HG02678 (cell line): ENCODE results near the gene SMAP2.
"Not testable (repeated sequence)": the region's sequence is repeated elsewhere in the genome, so short reads cannot be mapped to it uniquely, and the experiment has no call there.

Source experiments
- ATAC-seq: cut with Tn5 transposase; IDR thresholded peaks from one replicate; pipeline ENCODE4 v1.9.1; 2021; ENCODE audit warnings: mild to moderate bottlenecking, moderate library complexity; ENCODE audit not compliant: unreplicated experiment

Gene SMAP2

GRCh38 chr1:40371707-40372258 lies 1.7 kb upstream of the SMAP2 start:
- no peak for ATAC-seq

DNA sequence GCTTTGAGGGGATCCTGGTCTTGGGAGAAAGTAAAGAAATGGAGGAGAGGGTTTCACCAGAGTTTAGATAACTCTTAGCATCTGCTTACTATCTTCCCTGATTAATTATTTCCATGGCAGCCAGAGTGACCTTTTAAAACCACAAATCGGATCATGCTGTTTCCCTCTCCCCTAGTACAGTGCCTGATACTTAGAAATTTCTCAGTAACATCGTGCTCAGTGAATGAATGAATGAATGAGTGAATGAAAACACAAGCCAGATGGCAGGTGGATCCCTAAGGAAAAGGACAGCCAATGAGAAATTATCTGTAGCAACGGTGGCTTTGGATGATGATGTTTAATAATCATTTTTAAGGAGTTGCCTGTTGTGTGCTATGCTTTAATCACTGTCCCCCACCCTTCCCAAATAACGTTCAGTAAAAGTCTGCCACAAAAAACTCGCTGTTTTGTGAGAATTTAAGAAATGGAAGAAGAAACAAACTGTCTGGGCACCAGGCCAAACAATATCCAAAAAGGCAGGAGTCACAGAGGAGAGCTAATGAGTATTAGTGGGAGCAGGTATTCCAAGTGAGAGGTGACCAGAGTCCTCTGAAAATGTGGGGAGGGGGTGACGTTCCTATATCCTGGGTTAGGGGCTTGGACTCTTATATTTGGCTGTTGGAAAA lies 737 bp upstream of the SMAP2 start:
- no peak for ATAC-seq

- no peak for ATAC-seq
These were observed 4.0 kb downstream of the SMAP2 start for GRCh38 chr1:40377512-40377911.

DNA sequence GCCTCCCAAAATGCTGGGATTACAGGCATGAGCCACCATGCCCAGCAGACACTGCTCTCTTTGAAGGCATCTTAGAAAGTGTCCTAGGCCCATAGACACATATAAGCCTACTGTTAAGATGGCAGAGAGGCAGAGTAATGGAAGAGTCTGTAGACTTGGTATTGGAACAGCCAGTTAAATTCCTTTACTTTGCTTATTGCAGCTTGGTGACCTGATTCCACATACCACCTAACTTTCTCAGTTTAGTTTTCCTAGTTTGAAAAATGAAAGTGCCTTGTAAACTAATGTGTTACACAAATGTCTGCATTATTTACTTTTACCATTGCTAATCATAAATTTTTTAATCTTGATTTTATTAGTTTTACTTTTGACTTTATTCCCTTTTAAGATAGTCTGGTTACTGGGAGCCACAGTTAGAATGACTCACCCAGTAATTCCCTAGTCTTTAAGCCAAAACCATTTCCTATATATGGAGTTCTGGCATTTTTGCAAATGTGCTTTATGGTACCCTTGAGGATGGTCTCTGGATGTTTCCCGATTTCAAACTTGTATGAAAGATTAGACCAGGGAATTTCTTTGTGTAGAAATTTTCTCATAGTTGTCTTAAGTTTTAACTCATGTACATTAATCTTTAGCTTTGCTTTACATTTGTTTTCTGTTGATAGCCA lies 6.4 kb downstream of the SMAP2 start:
- ATAC-seq = no peak

DNA sequence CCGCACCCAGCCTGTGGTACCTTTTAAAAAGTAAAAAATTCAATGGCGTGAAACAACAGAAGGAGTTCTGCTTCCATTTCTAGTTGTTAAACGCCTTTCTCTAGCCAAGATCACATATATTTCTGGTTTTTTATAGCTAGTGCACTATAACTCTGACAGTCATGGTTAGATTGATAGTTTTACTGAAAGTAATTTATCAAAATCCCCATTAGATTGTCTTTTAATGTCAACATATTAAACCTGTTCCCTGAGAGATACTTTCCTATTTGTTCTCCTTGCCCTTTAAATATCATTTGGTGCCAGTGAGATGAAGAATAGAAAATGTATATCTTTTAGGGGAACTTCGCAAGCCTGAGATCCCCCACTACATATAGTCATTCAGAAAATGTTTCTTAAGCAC lies 7.3 kb downstream of the SMAP2 start:
- ATAC-seq = no peak

DNA sequence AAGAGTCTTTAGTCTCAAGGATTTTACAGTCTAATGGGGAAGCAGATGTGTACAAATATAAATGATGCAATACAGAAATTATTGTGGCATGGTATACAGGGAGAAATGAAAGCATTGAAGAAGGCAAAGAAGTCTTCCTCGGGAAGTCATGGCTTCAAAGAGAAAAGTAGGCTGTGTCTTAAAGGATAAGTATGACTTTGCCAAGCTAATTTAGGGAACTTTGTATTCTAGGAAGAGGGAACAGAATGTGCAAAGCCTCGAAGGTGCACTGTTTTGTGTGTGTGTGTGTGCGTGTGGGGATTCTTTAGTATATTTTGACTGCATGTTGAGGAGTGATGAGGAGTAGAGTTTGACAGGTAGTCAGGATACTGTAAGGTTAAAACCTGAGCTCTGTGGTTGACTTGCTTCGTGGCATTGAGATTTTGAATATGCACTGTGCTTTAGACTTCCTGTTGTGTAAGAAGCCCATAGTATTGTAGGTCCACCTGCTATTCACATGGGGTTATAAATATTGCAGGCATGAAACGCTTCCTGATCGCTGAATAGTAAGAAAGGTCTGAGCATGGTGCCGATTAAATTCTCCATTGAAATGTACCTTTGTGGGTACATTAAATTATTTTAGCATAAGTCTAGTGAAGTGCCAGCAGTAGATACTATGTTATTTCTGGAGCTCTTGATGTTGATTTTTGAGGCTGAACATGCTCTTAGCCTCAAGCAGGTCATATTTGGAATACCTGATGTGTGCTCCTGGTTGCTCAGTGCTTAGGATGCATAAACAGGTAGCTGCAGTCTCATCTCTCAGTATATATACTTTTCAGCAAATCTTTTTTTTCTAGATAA lies 8.0 kb downstream of the SMAP2 start:
- peak; percentile 39 for ATAC-seq

GRCh38 chr1:40382108-40382460 lies 8.6 kb downstream of the SMAP2 start:
- ATAC-seq = no peak

- ATAC-seq = no peak
These were observed 9.1 kb downstream of the SMAP2 start for GRCh38 chr1:40382601-40383000.

GRCh38 chr1:40383095-40383487 lies 9.6 kb downstream of the SMAP2 start:
- no peak for ATAC-seq

- ATAC-seq = no peak
These were observed 10.2 kb downstream of the SMAP2 start for GRCh38 chr1:40383488-40384412.

DNA sequence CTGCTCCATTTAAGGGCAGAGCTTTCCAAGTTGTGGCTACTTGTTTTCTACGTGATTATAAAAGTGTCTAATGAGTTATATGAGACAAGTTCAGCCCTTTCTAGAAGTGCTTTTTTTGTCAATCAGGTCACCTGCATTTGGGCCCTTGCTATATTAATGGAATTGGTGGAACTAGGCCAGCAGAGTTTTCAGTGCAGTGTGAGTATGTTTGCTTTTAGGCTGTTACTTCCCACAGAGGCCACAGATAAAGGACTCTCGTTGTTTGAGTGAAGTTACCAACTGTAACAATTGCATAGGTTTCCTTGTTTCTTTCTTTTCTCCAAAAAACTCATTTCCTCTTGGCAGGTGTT lies 10.9 kb downstream of the SMAP2 start:
- no peak for ATAC-seq

DNA sequence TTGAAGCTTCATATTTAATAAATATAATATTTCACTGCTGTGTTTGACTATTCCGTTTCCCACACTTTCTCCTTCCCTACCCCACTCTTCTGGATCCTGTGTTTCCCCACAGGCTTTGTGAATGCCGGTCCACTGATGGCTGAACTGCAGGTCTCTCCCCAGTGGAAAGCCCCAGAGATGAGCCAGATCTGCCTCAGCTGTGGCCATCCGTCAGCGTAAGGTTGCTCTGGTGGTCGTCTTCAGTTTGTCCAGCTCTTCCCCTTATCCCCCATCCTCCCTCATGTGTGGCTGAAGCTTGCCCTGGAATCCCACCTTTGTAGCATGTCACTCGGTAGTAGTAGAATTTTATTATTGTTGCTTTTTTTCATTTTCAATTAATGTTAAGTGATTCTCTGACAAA lies 11.4 kb downstream of the SMAP2 start:
- no peak for ATAC-seq

DNA sequence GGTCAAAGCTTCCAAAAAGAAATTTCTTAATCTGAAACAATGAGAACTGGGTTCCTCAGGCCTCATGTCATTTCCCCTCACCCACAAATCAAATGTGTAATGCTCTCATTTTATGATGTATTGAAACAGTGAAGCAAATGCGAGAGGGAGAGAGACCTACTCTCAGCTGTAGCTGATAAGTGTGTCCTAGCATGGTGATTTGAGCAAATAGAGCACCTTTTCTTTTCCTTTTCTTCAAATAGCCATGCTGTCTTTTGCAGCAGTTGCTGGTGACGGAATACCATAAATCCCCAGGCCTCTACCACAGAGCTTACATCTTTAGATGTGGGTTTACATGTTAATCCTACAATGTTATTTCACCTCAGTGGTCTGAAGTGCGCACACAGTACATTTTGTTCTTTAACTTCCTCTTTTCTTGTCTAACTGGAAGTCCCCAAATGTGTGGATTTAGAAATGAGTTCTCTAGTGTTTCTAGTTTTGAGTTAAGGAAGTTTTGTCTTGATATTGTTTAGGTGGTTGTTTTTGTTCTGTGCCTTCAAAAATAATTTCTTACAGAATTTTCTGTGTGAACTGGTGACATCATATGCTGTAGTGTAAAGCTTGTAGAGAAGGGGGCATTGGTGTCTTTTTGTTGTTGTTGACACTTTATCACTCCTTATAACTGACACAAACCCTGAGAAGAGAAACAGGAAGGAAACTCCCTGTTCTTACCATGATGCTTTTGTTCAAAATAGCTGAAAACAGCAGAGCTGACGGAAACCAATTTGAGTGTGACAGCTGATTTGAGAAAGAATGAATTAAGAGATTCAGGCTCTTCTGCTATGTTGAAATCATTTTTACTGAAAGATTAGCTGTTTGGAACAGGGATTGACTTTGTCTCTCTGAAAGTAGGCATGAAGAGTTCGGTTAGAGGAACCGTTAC lies 12.2 kb downstream of the SMAP2 start:
- peak; percentile 66 for ATAC-seq

DNA sequence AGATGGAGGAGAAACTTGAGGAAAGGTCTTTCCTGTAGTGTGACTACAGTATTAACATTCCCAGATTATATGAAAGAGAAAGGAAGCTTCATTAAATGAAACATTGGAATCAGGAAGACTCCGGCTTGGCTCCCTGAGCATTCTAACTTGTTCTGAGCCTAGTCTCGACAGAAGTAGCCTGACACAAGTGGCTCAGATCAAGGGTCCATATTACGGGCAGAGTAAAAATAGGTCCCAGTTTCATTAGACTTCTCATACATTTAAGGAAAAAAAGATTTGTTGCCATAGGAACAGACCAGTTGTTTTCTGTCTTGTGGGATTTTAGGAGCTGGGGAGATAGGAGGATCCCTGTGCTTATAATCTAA lies 12.8 kb downstream of the SMAP2 start:
- no peak for ATAC-seq

GRCh38 chr1:40386796-40387195 lies 13.3 kb downstream of the SMAP2 start:
- ATAC-seq = no peak

DNA sequence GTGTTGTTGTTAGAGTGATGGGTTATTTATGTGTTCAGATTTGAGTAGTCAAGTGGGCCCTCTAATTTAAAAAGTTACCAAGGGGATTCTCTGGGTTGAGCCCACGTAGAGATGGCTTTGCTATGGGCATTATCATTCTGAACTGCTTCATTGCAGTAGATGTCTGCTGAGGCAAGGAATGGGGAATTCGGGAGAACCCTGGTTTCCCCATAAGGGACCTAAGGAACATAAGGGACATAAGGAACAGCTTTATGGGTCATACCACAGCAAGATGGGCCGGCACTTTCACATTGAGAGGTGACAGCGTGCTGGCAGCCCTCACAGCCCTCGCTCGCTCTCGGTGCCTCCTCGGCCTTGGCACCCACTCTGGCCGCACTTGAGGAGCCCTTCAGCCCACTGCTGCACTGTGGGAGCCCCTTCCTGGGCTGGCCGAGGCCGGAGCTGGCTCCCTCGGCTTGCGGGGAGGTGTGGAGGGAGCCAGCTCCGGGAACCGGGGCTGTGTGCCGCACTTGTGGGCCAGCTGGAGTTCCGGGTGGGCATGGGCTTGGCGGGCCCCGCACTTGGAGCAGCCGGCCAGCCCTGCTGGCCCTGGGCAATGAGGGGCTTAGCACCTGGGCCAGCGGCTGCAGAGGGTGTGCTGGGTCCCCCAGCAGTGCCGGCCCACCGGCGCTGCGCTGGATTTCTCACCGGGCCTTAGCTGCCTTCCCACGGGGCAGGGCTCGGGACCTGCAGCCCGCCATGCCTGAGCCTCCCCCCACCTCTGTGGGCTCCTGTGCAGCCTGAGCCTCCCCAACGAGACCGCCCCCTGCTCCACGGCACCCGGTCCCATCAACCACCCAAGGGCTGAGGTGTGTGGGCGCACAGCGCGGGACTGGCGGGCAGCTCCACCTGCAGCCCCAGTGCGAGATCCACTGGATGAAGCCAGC lies 14.1 kb downstream of the SMAP2 start:
- ATAC-seq = not testable (repeated sequence)

- ATAC-seq = not testable (repeated sequence)
These were observed 15.2 kb downstream of the SMAP2 start for GRCh38 chr1:40388456-40389321.

GRCh38 chr1:40389322-40389803 lies 15.8 kb downstream of the SMAP2 start:
- ATAC-seq = no peak
